ENCODE measurements around the gene ACSM3.

Gene ACSM3

GRCh38 chr16:20768818-20769217 is 5.0 kb downstream of the ACSM3 start:
- DNase-seq (ENCODE audit: low read depth): no peak
- no peak overlapping the region for H3K4me3 ChIP-seq (ENCODE audit: low read depth, low read length)
- TF ChIP-seq POLR2A (IDR thresholded peaks at IDR 0.05; ENCODE audit: extremely low read depth, insufficient read length): no peak
- no peak for TF ChIP-seq MAX (IDR thresholded peaks at IDR 0.05; ENCODE audit: low read depth, low read length)
- no peak for TF ChIP-seq CTCF (IDR thresholded peaks at IDR 0.05; ENCODE audit: low read depth, low read length)
- TF ChIP-seq MYC (IDR thresholded peaks at IDR 0.05; ENCODE audit: low read depth, low read length): no peak

- no peak for TF ChIP-seq MYC (IDR thresholded peaks at IDR 0.05; ENCODE audit: low read depth, low read length)
- TF ChIP-seq POLR2A (IDR thresholded peaks at IDR 0.05; ENCODE audit: extremely low read depth, insufficient read length): no peak
- TF ChIP-seq MAX (IDR thresholded peaks at IDR 0.05; ENCODE audit: low read depth, low read length): no peak
- no peak for TF ChIP-seq CTCF (IDR thresholded peaks at IDR 0.05; ENCODE audit: low read depth, low read length)
- no peak for DNase-seq (ENCODE audit: low read depth)
- H3K4me3 ChIP-seq (ENCODE audit: low read depth, low read length): no peak overlapping the region
Observed at GRCh38 chr16:20773679-20774078, 9.9 kb downstream of the ACSM3 start.

- TF ChIP-seq MYC (IDR thresholded peaks at IDR 0.05; ENCODE audit: low read depth, low read length) (no peak), POLR2A (IDR thresholded peaks at IDR 0.05; ENCODE audit: extremely low read depth, insufficient read length) (no peak), MAX (IDR thresholded peaks at IDR 0.05; ENCODE audit: low read depth, low read length) (peak; percentile 26; the same call in 1 of the 2 replicates), CTCF (IDR thresholded peaks at IDR 0.05; ENCODE audit: low read depth, low read length) (peak; percentile 94)
- peak; percentile 80 for DNase-seq (ENCODE audit: low read depth)
- no peak overlapping the region for H3K4me3 ChIP-seq (ENCODE audit: low read depth, low read length)
Observed at GRCh38 chr16:20774703-20775362, 11.0 kb downstream of the ACSM3 start.

DNA sequence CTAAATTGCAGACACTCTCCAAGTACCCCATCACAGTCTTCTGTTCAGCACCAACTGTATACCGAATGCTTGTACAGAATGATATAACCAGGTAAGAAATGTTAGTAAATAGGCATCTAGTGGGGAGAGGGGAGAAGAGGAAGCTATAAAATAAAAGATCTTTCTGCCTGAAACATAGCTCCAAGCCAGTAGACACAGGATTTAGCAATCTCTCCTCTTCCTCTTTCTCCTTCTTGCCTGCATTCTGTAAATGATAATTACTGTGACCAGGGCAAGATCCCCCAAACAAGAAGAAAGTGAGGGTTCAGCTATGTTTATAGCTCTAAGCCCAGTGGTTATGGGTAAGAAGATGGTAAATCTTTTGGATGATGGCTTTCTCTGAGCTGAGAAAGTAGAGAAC is 17.9 kb downstream of the ACSM3 start:
- H3K4me3 ChIP-seq (ENCODE audit: low read depth, low read length): no peak overlapping the region
- peak; percentile 65 for DNase-seq (ENCODE audit: low read depth)
- no peak for TF ChIP-seq MYC (IDR thresholded peaks at IDR 0.05; ENCODE audit: low read depth, low read length)
- no peak for TF ChIP-seq CTCF (IDR thresholded peaks at IDR 0.05; ENCODE audit: low read depth, low read length)
- no peak for TF ChIP-seq POLR2A (IDR thresholded peaks at IDR 0.05; ENCODE audit: extremely low read depth, insufficient read length)
- no peak for TF ChIP-seq MAX (IDR thresholded peaks at IDR 0.05; ENCODE audit: low read depth, low read length)

- no peak for DNase-seq (ENCODE audit: low read depth)
- TF ChIP-seq POLR2A (IDR thresholded peaks at IDR 0.05; ENCODE audit: extremely low read depth, insufficient read length): no peak
- no peak for TF ChIP-seq CTCF (IDR thresholded peaks at IDR 0.05; ENCODE audit: low read depth, low read length)
- no peak for TF ChIP-seq MYC (IDR thresholded peaks at IDR 0.05; ENCODE audit: low read depth, low read length)
- TF ChIP-seq MAX (IDR thresholded peaks at IDR 0.05; ENCODE audit: low read depth, low read length): no peak
- H3K4me3 ChIP-seq (ENCODE audit: low read depth, low read length): no peak overlapping the region
Observed at GRCh38 chr16:20782470-20782869, 18.7 kb downstream of the ACSM3 start.

Data from NB4 (cell line).